Measurements from ENCODE around the gene TUBA3D. TPM values are rescaled to one million over a fixed set of nuclear protein-coding genes. Genes with fewer than 3 reads are reported as not detected.
"Not testable (repeated sequence)": the region's sequence is repeated elsewhere in the genome, so short reads cannot be mapped to it uniquely, and the experiment has no call there.

TUBA3D gene
- polyA plus RNA-seq, 4 donors, result 0.04 to 6.8 (median 2.1) TPM

DNA sequence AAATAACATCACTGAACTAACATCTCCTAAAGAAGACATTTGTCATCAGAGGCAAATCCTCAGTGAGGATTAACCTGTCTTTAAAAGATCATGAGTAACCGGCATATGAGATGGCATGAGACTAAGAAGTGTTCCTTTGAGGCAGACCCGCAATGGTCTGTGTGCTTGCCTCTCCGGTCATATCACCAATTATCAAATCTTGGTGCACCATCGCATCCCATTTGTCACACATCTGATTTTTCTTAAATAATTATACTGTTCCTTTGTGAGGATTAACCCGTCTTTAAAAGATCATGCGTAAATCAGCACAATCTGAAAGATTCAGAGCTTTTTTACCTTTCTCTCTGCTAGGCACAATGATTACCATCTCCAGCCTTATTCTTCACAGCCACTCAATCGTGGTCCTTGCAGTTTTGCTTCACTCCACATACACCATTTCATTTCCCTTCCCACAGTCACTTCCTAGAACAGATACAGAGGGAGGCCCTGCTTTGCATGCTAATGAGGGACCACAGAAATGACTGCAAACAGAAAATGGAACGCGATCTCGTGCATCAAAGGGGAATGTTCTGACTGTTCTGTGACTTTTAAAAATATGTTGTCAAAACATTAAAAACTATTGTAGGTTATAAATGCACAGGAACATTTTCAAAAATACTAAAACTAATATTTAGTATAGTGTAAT is 24.5 kb upstream of the TUBA3D start:
- FAIRE-seq, DNase-seq: not testable (repeated sequence)

DNA sequence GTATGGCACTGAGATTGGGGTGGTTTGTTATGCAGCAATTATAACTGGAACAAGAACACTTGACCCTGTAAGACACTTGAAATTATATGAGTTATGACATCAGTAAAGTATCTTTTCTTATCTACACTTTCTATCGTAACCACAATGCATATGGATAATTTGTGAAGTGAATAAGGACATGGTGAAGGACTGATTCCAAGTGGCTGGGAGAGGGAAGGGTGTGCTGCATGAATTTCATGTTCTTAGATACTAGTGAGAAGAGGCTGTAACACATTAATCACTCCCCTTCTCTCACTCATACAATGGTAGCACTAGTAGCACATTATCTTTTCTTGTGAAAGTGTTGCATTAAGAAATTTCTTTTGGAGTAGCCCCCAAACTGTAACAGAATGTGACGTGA is 21.0 kb upstream of the TUBA3D start:
- not testable (repeated sequence) for H3K36me3 ChIP-seq (ENCODE audit: control insufficient read depth in 3 of 3, insufficient read depth in 2 of 3, low read depth in 1 of 3, low read length in 3 of 3); DNase-seq; H3K9me3 ChIP-seq (ENCODE audit: control insufficient read depth in 2 of 2, insufficient read depth in 1 of 2, low read depth in 1 of 2, low read length in 1 of 2); FAIRE-seq; H3K27ac ChIP-seq (ENCODE audit: low read depth in 1 of 3, low read length in 2 of 3); H3K4me1 ChIP-seq (ENCODE audit: control insufficient read depth in 3 of 3, insufficient read depth in 2 of 3, low read depth in 1 of 3, low read length in 2 of 3); H3K4me3 ChIP-seq (ENCODE audit: low read depth in 1 of 3, low read length in 3 of 3); H3K27me3 ChIP-seq (ENCODE audit: control insufficient read depth in 3 of 3, insufficient read depth in 3 of 3, low read length in 3 of 3)
- WGBS, 3 donors, result 31 to 52% (median 32%) methylated on average over 1 of the region's 2 CpGs

More for the DNA sequence above, 24.5 kb upstream of the TUBA3D start:
- not testable (repeated sequence) for H3K36me3 ChIP-seq (ENCODE audit: control insufficient read depth in 3 of 3, insufficient read depth in 2 of 3, low read depth in 1 of 3, low read length in 3 of 3); H3K27me3 ChIP-seq (ENCODE audit: control insufficient read depth in 3 of 3, insufficient read depth in 3 of 3, low read length in 3 of 3); H3K27ac ChIP-seq (ENCODE audit: low read depth in 1 of 3, low read length in 2 of 3); H3K4me3 ChIP-seq (ENCODE audit: low read depth in 1 of 3, low read length in 3 of 3); H3K9me3 ChIP-seq (ENCODE audit: control insufficient read depth in 2 of 2, insufficient read depth in 1 of 2, low read depth in 1 of 2, low read length in 1 of 2); H3K4me1 ChIP-seq (ENCODE audit: control insufficient read depth in 3 of 3, insufficient read depth in 2 of 3, low read depth in 1 of 3, low read length in 2 of 3)
- 53 to 71% (median 71%) methylated on average over 7 of the region's 10 CpGs for WGBS, 3 donors

DNA sequence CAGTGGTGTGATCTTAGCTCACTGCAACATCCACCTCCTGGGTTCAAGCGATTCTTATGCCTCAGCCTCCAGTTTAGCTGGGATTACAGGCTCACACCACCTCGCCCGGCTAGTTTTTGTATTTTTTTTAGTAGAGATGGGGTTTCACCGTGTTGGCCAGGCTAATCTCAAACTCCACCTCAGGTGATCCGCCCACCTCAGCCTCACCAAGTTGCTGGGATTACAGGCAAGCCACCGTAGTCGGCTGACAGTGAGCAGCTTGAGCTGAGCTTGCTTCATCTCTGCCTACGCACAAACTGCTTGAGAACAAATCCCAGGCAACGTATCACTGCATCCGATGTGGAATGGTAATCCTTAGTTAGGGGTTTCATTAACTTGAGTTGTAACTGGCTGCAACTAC is 8.2 kb upstream of the TUBA3D start:
- 87 to 89% (median 88%) methylated on average over 9 to 10 of the region's 10 CpGs for WGBS, 3 donors
- not testable (repeated sequence) for FAIRE-seq

DNA sequence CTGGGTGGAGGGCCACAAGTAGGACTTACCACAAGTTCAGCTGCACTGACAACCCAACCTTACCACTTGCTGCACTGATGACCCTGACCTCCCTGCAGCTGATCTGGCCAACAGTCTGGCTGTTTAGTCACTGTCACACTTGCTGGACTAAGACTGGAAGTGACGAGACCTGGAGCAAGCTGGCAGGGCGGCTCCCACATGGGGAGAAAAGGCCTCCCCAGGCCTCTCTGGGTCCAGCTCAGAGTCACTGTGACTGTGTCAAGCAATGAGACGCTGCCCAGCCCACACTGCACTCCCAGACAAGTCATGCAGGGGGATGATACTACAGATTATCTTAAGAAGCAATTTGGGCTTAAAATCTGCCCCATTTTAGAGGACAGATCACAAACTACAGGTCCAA is 5.0 kb upstream of the TUBA3D start:
- WGBS, 3 donors, result 93 to 100% (median 97%) methylated on average over 1 to 3 of the region's 3 CpGs
- not testable (repeated sequence) for FAIRE-seq; H3K9me3 ChIP-seq (ENCODE audit: control insufficient read depth in 2 of 2, insufficient read depth in 1 of 2, low read depth in 1 of 2, low read length in 1 of 2); H3K27me3 ChIP-seq (ENCODE audit: control insufficient read depth in 3 of 3, insufficient read depth in 3 of 3, low read length in 3 of 3); H3K36me3 ChIP-seq (ENCODE audit: control insufficient read depth in 3 of 3, insufficient read depth in 2 of 3, low read depth in 1 of 3, low read length in 3 of 3); H3K4me1 ChIP-seq (ENCODE audit: control insufficient read depth in 3 of 3, insufficient read depth in 2 of 3, low read depth in 1 of 3, low read length in 2 of 3); H3K27ac ChIP-seq (ENCODE audit: low read depth in 1 of 3, low read length in 2 of 3); DNase-seq; H3K4me3 ChIP-seq (ENCODE audit: low read depth in 1 of 3, low read length in 3 of 3)

More for the DNA sequence above, 8.2 kb upstream of the TUBA3D start:
- H3K27ac ChIP-seq (ENCODE audit: low read depth in 1 of 3, low read length in 2 of 3); H3K27me3 ChIP-seq (ENCODE audit: control insufficient read depth in 3 of 3, insufficient read depth in 3 of 3, low read length in 3 of 3); H3K9me3 ChIP-seq (ENCODE audit: control insufficient read depth in 2 of 2, insufficient read depth in 1 of 2, low read depth in 1 of 2, low read length in 1 of 2); H3K36me3 ChIP-seq (ENCODE audit: control insufficient read depth in 3 of 3, insufficient read depth in 2 of 3, low read depth in 1 of 3, low read length in 3 of 3); H3K4me3 ChIP-seq (ENCODE audit: low read depth in 1 of 3, low read length in 3 of 3); DNase-seq; H3K4me1 ChIP-seq (ENCODE audit: control insufficient read depth in 3 of 3, insufficient read depth in 2 of 3, low read depth in 1 of 3, low read length in 2 of 3): not testable (repeated sequence)

DNA sequence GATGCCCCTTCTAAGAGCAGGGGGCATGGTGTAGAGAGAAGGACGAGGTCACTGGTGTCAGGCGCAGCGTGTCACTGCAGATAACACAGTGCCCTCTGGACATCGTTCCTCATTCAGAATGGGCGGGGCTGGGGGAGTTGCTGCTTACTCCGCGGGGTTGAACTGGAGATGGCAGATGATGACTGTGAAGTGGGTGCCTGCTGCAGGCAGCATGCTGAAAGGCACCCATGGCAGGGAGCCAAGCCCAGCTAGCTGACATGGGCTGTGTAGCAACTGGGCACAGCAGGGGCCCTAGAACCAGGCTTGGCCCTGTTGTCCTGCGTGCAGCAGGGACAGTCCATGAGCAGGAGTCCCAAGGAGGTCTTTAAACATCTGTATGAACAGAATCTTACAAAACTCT is 4.3 kb upstream of the TUBA3D start:
- 45 to 100% (median 65%) methylated on average over 1 to 3 of the region's 8 CpGs for WGBS, 3 donors
- not testable (repeated sequence) for H3K27me3 ChIP-seq (ENCODE audit: control insufficient read depth in 3 of 3, insufficient read depth in 3 of 3, low read length in 3 of 3); H3K36me3 ChIP-seq (ENCODE audit: control insufficient read depth in 3 of 3, insufficient read depth in 2 of 3, low read depth in 1 of 3, low read length in 3 of 3); H3K9me3 ChIP-seq (ENCODE audit: control insufficient read depth in 2 of 2, insufficient read depth in 1 of 2, low read depth in 1 of 2, low read length in 1 of 2); H3K4me1 ChIP-seq (ENCODE audit: control insufficient read depth in 3 of 3, insufficient read depth in 2 of 3, low read depth in 1 of 3, low read length in 2 of 3); FAIRE-seq; H3K27ac ChIP-seq (ENCODE audit: low read depth in 1 of 3, low read length in 2 of 3); H3K4me3 ChIP-seq (ENCODE audit: low read depth in 1 of 3, low read length in 3 of 3)
- peak; percentile 17 to 67 for DNase-seq

DNA sequence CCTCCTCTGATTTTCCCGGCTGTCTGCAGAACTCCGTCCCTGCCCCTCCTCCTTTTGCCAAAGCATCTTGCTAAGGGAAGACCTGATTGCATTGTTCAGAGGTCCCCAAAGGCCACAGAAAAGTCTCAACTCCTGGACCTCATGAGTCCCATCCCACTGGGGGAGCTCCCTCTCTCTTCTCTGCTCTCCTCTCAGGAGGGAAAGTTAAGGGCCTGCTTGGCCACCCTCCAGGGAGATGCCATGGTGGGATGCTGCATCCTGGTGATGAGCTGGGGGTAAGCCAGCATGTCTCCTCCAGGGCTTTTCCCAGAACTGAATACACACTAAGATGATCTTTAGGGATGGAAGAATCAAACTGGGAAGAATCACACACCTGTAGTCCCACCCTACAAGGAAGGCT is 2.7 kb upstream of the TUBA3D start:
- not testable (repeated sequence) for H3K36me3 ChIP-seq (ENCODE audit: control insufficient read depth in 3 of 3, insufficient read depth in 2 of 3, low read depth in 1 of 3, low read length in 3 of 3); DNase-seq; FAIRE-seq; H3K27ac ChIP-seq (ENCODE audit: low read depth in 1 of 3, low read length in 2 of 3); H3K9me3 ChIP-seq (ENCODE audit: control insufficient read depth in 2 of 2, insufficient read depth in 1 of 2, low read depth in 1 of 2, low read length in 1 of 2); H3K4me3 ChIP-seq (ENCODE audit: low read depth in 1 of 3, low read length in 3 of 3); H3K27me3 ChIP-seq (ENCODE audit: control insufficient read depth in 3 of 3, insufficient read depth in 3 of 3, low read length in 3 of 3); H3K4me1 ChIP-seq (ENCODE audit: control insufficient read depth in 3 of 3, insufficient read depth in 2 of 3, low read depth in 1 of 3, low read length in 2 of 3)
- WGBS, 3 donors, result 83 to 100% (median 94%) methylated on average over 1 to 2 of the region's 2 CpGs

DNA sequence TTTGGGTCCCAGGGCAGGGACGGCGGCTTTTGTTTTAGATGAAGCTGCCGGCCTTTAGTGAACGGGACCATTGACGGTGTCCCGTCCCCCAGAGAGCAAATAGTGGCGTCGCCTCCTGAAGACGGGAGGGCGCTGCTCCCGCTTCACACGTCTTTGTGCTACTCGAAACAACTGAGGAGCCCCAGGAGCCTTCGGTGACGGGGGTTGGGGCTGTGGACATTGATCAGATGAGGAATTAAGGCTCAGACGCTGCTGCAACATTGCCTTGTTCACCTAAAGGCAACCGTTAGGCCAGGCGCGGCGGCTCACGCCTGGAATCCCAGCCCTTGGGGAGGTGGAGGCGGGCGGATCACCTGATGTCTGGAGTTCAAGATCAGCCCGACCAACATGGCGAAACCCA is 444 bp downstream of the TUBA3D start:
- 97 to 98% (median 98%) methylated on average over 25 of the region's 25 CpGs for WGBS, 3 donors
- H3K4me1 ChIP-seq (ENCODE audit: control insufficient read depth in 3 of 3, insufficient read depth in 2 of 3, low read depth in 1 of 3, low read length in 2 of 3); H3K4me3 ChIP-seq (ENCODE audit: low read depth in 1 of 3, low read length in 3 of 3); H3K27me3 ChIP-seq (ENCODE audit: control insufficient read depth in 3 of 3, insufficient read depth in 3 of 3, low read length in 3 of 3); DNase-seq; FAIRE-seq; H3K9me3 ChIP-seq (ENCODE audit: control insufficient read depth in 2 of 2, insufficient read depth in 1 of 2, low read depth in 1 of 2, low read length in 1 of 2); H3K36me3 ChIP-seq (ENCODE audit: control insufficient read depth in 3 of 3, insufficient read depth in 2 of 3, low read depth in 1 of 3, low read length in 3 of 3); H3K27ac ChIP-seq (ENCODE audit: low read depth in 1 of 3, low read length in 2 of 3): not testable (repeated sequence)

DNA sequence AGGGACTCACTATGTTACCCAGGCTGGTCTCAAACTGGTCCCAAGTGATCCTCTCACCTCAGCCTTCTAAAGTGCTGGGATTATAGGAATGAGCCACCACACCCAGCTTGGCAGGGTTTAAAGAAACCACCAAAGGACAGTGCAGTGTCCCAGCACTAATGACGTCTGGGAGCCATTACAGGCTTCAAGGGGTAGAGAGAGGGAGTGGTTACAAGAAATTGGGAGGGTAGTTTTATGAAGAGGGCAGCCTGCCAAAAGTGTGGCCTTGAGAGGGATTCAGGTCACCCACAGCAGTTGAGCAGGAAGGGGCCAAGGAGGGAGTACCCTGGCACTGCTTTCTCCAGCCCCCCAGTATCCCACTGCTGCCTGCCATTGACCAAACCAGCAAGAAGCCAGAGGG is 1.3 kb downstream of the TUBA3D start:
- not testable (repeated sequence) for H3K36me3 ChIP-seq (ENCODE audit: control insufficient read depth in 3 of 3, insufficient read depth in 2 of 3, low read depth in 1 of 3, low read length in 3 of 3); H3K27ac ChIP-seq (ENCODE audit: low read depth in 1 of 3, low read length in 2 of 3); FAIRE-seq; H3K4me1 ChIP-seq (ENCODE audit: control insufficient read depth in 3 of 3, insufficient read depth in 2 of 3, low read depth in 1 of 3, low read length in 2 of 3); DNase-seq; H3K27me3 ChIP-seq (ENCODE audit: control insufficient read depth in 3 of 3, insufficient read depth in 3 of 3, low read length in 3 of 3); H3K4me3 ChIP-seq (ENCODE audit: low read depth in 1 of 3, low read length in 3 of 3); H3K9me3 ChIP-seq (ENCODE audit: control insufficient read depth in 2 of 2, insufficient read depth in 1 of 2, low read depth in 1 of 2, low read length in 1 of 2)
- WGBS, 3 donors, result 32 to 64% (median 52%) methylated on average over 1 of the region's 1 CpG

Measured in small intestine (tissue), 7 donors.